Ascending aorta (tissue), 2 donors: ENCODE measurements around the gene MB. TPM values are rescaled to one million over a fixed set of nuclear protein-coding genes. Genes with fewer than 3 reads are reported as not detected.

Experiments
- DNase-seq, 2 donors: peaks; one replicate each; pipeline ENCODE4 v3.0.0-alpha.2; 2019; ENCODE audit warnings: low spot score in 2 of 2
- H3K27ac ChIP-seq, 2 donors: fragments of 200-600 bp; sonication (generic); one replicate each; pipeline ENCODE4 v1.5.1; 2016 to 2017; ENCODE audit warnings: mild to moderate bottlenecking in 1 of 2
- H3K27me3 ChIP-seq: fragments of 200-600 bp; sonication (generic); one replicate; pipeline ENCODE4 v1.5.1; 2017
- H3K36me3 ChIP-seq, 2 donors: fragments of 200-600 bp; sonication (generic); one replicate each; pipeline ENCODE4 v1.5.1; 2016
- H3K4me1 ChIP-seq, 2 donors: fragments of 200-600 bp; sonication (generic); one replicate each; pipeline ENCODE4 v1.5.1; 2016 to 2017; ENCODE audit warnings: mild to moderate bottlenecking in 1 of 2
- H3K4me3 ChIP-seq, 2 donors: fragments of 200-600 bp; sonication (generic); one replicate each; pipeline ENCODE4 v1.5.1; 2016 to 2017; ENCODE audit warnings: mild to moderate bottlenecking in 1 of 2
- H3K9me3 ChIP-seq, 2 donors: fragments of 200-600 bp; sonication (generic); one replicate each; pipeline ENCODE4 v1.5.1; 2016
- intact Hi-C: fragments of 100-400 bp; cut with DNase I; formaldehyde crosslinking; loops from one replicate; pipeline ENCODE4 v1.15.1; 2023
- total RNA-seq: library from RNA; depleted of rRNA; stranded (reverse); fragments of >200 nt; gene quantifications from one replicate; pipeline ENCODE4 v1.1.0, GENCODE V29; 2016
- TF ChIP-seq, protein P1 (sequence below), 3 experiments: fragments of 200-600 bp in 2 of 3; fragments of 450-650 bp in 1 of 3; sonication (generic) in 2 of 3; IDR thresholded peaks; one replicate each; pipeline ENCODE4 v1.5.1; 2016 to 2019; ENCODE audit warnings: antibody characterized with exemption in 3 of 3, mild to moderate bottlenecking in 1 of 3, moderate library complexity in 1 of 3

MB gene
- total RNA-seq, 1 donor from 2014 or later = not detected

GRCh38 chr22:35582218-35582860 lies 34.8 kb downstream of the MB start:
- Histone ChIP-seq H3K4me1 (no peaks in the 10 kb centered on the region), H3K36me3 (no peaks in the 10 kb centered on the region), H3K9me3 (no peaks in the 10 kb centered on the region), H3K27me3 (no peaks in the 10 kb centered on the region), H3K27ac (no peak overlapping the region), H3K4me3 (no peak overlapping the region)
- intact Hi-C loops = no loop called here
- TF ChIP-seq, protein P1, sequence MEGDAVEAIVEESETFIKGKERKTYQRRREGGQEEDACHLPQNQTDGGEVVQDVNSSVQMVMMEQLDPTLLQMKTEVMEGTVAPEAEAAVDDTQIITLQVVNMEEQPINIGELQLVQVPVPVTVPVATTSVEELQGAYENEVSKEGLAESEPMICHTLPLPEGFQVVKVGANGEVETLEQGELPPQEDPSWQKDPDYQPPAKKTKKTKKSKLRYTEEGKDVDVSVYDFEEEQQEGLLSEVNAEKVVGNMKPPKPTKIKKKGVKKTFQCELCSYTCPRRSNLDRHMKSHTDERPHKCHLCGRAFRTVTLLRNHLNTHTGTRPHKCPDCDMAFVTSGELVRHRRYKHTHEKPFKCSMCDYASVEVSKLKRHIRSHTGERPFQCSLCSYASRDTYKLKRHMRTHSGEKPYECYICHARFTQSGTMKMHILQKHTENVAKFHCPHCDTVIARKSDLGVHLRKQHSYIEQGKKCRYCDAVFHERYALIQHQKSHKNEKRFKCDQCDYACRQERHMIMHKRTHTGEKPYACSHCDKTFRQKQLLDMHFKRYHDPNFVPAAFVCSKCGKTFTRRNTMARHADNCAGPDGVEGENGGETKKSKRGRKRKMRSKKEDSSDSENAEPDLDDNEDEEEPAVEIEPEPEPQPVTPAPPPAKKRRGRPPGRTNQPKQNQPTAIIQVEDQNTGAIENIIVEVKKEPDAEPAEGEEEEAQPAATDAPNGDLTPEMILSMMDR (IDR thresholded peaks at IDR 0.05) = no peak
- no peak for DNase-seq

DNA sequence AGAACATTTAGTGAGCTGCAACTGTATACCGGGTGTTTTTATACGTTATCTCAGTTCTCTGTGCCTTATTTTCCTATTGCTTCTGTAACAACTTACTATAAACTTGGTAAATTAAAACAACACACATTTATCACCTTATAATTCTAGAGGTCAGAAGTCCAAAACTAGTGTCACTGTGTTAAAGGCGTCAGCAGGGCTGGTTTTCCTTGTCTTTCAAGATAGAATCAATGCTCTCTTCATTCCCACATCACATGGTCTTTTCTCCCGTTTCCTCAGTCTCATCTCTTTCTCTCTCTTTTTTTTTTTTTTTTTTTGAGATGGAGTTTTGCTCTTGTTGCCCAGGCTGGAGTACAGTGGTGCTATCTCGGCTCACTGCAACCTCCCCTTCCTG lies 36.1 kb downstream of the MB start:
- no peak for DNase-seq
- Histone ChIP-seq H3K4me3 (no peak overlapping the region), H3K27me3 (no peaks in the 10 kb centered on the region), H3K36me3 (no peaks in the 10 kb centered on the region), H3K9me3 (no peaks in the 10 kb centered on the region), H3K27ac (no peak overlapping the region), H3K4me1 (no peaks in the 10 kb centered on the region)
- intact Hi-C loops = no loop called here
- TF ChIP-seq, protein P1 (IDR thresholded peaks at IDR 0.05) = no peak

DNA sequence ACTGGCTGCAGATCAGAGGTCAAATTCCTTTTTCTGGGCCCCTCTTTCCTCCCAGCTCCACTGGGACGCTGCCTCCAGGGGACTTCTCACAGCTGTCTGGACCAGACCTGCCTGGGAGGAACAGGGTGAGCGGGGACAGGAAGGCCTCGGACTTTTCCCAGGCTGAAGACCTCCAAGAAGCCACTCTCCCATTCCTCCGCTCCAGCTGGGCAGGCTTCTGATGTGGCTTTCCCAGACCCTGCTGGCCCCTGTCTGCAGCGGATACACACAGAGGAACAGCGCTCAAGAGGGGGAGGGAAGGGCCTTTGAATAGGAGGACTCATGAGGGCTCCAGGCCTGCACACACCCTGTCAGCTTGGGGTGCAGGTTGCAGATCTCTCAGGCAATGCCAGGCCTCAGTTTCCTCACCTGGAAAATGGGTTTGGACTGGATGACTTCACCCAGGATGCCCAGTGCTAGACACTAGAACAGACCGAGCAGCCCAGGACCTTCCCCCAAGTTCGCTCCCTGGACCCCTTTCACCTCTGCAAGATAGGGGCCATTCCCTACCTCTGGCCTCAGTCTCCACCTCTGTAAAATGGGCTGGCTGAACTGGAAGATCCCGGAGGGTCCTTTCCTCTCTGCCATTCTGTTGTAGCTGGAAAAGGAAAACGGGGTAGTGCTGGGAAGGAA lies 36.6 kb downstream of the MB start:
- no peak for DNase-seq
- Histone ChIP-seq H3K4me1 (no peaks in the 10 kb centered on the region), H3K36me3 (no peaks in the 10 kb centered on the region), H3K27me3 (no peaks in the 10 kb centered on the region), H3K27ac (no peak overlapping the region), H3K4me3 (no peak overlapping the region), H3K9me3 (no peaks in the 10 kb centered on the region)
- intact Hi-C loops = no loop called here
- TF ChIP-seq, protein P1 (IDR thresholded peaks at IDR 0.05) = no peak

DNA sequence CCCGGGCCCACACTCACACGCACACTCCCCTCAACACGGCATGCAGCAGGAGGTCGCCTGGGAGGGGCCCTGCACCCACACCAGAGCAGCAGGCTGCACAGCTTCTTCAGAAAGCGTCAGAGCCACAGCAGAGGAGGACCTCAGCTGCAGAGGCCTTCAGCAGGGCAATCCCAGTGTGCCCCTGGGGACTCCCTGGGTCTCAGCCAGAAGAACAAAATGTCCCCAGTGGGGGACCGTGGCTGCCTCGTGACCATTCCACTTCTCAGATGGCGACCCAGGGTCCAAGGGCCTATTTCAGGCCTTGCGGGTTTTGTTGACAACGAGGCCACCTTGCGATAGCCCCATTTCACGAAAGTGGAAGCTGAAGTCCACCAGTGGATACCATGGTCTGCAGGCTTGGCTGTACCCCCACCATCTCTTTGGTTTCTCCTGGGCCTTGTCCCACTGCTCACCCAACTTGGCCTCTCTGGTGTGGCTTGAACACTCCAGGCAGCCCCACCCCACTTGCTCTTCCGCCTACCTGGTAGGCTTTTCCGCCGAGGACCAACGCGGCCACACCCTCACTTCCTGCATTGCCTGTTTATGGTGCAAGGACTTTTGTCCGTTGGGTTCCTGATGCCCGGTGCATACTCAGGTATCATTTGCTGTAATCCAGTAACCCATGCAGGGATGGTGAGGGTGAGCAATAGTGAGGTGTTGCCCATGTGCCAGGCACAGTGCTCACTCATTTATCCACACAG lies 38.1 kb downstream of the MB start:
- H3K27me3 ChIP-seq = no peaks in the 10 kb centered on the region
- TF ChIP-seq, protein P1 (IDR thresholded peaks at IDR 0.05) = no peak
- no peaks in the 10 kb centered on the region for H3K36me3 ChIP-seq
- no peaks in the 10 kb centered on the region for H3K9me3 ChIP-seq
- no peak for DNase-seq
- H3K4me3 ChIP-seq = no peak overlapping the region
- intact Hi-C loops = no loop called here
- H3K4me1 ChIP-seq = no peaks in the 10 kb centered on the region
- no peak overlapping the region for H3K27ac ChIP-seq

- no peak for DNase-seq
- no peak overlapping the region for H3K27ac ChIP-seq
- no peaks in the 10 kb centered on the region for H3K9me3 ChIP-seq
- H3K4me1 ChIP-seq = no peaks in the 10 kb centered on the region
- TF ChIP-seq, protein P1 (IDR thresholded peaks at IDR 0.05) = no peak
- intact Hi-C loops = no loop called here
- H3K4me3 ChIP-seq = no peak overlapping the region
- no peaks in the 10 kb centered on the region for H3K36me3 ChIP-seq
- no peaks in the 10 kb centered on the region for H3K27me3 ChIP-seq
Measured at GRCh38 chr22:35577799-35578659, 39.1 kb downstream of the MB start.
